Spleen (tissue), 7 donors: ENCODE measurements around the gene CIAO3.
"Not testable (repeated sequence)": the region's sequence is repeated elsewhere in the genome, so short reads cannot be mapped to it uniquely, and the experiment has no call there.

Experiments used
- CTCF ChIP-seq, 11 experiments: fragments of 200-600 bp in 7 of 11; fragments of 450-650 bp in 4 of 11; sonication (generic) in 4 of 11; IDR thresholded peaks in 8 of 11; conservative IDR thresholded peaks in 3 of 11; 1 replicate in 7 of 11; 2 replicates in 4 of 11; pipeline versions ENCODE4 v1.4.0 to v1.8.0; 2016 to 2021; ENCODE audit warnings: antibody characterized with exemption in 11 of 11, inconsistent platforms in 4 of 11, mild to moderate bottlenecking in 1 of 11
- POLR2A ChIP-seq, 3 donors: fragments of 450-650 bp; IDR thresholded peaks; one replicate each; pipeline ENCODE4 v1.5.1; 2017; ENCODE audit warnings: antibody characterized with exemption in 3 of 3, mild to moderate bottlenecking in 1 of 3
- donor health status: DM: no; HTN: no; CAD: no; lungs with moderate emphysema.
- donor health status: DM: no; HTN: no; CAD: no.
- donor health status: DM: no; HTN: no; CAD: no.

- TF ChIP-seq CTCF (IDR thresholded peaks at IDR 0.05 in 8 of 11, conservative IDR thresholded peaks at IDR 0.05 in 3 of 11); POLR2A (IDR thresholded peaks at IDR 0.05): not testable (repeated sequence)
Measured at GRCh38 chr16:776298-776697, 35.5 kb upstream of the CIAO3 start.
